ENCODE results near the gene ELFN1. TPM values are rescaled to one million over a fixed set of nuclear protein-coding genes. Genes with fewer than 3 reads are reported as not detected.

The ELFN1 gene
- total and polyA plus RNA-seq, 9 of the 15 experiments (the other 6 are each of a cell fraction or from before 2014, with no cell fraction given) = 0.04 to 0.64 (median 0.18) TPM; not detected in 2

GRCh38 chr7:1729773-1730172 is 59.7 kb downstream of the ELFN1 start:
- ATAC-seq = no peak
- no peak for FAIRE-seq
- H3K4me1 ChIP-seq (replicated peaks in 1 of 2; ENCODE audit: control insufficient read depth in 2 of 2, insufficient read depth in 2 of 2, low read length in 2 of 2) = peaks cover 0 to 19% of the 10 kb centered on the region in 2 experiments; a peak in 1 of 5 replicates
- H3K27ac ChIP-seq (ENCODE audit: extremely low read depth, low read depth, low read length) = no peak overlapping the region
- no peak overlapping the region for H3K4me2 ChIP-seq (ENCODE audit: insufficient read depth, low read length)
- no peak for DNase-seq (ENCODE audit: extremely low read depth in 1 of 4, low spot score in 3 of 4)
- TF ChIP-seq HDAC2 (IDR thresholded peaks at IDR 0.05) (no peak), NR0B1 (IDR thresholded peaks at IDR 0.05; ENCODE audit: partially characterized antibody) (no peak)
- TF ChIP-seq, protein P1, sequence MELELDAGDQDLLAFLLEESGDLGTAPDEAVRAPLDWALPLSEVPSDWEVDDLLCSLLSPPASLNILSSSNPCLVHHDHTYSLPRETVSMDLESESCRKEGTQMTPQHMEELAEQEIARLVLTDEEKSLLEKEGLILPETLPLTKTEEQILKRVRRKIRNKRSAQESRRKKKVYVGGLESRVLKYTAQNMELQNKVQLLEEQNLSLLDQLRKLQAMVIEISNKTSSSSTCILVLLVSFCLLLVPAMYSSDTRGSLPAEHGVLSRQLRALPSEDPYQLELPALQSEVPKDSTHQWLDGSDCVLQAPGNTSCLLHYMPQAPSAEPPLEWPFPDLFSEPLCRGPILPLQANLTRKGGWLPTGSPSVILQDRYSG (tag; conservative IDR thresholded peaks at IDR 0.05; ENCODE audit: low read depth) = no peak
- no peaks in the 10 kb centered on the region for H3K79me2 ChIP-seq (ENCODE audit: control insufficient read depth, insufficient read depth, low read length)
- H3K9me1 ChIP-seq (ENCODE audit: control insufficient read depth, insufficient read depth, low read length) = no peaks in the 10 kb centered on the region
- no peak overlapping the region for H3K4me3 ChIP-seq
- no peaks in the 10 kb centered on the region for H3K9me3 ChIP-seq (replicated peaks; ENCODE audit: control insufficient read depth, insufficient read depth, low read depth, low read length)
- H3K9ac ChIP-seq (ENCODE audit: insufficient read depth in 1 of 2, low read depth in 2 of 2, low read length in 2 of 2) = no peak overlapping the region
- H3K27me3 ChIP-seq (ENCODE audit: control insufficient read depth in 2 of 2, insufficient read depth in 2 of 2, low read length in 2 of 2) = peaks cover 64 to 89% of the 10 kb centered on the region in 2 experiments
- peaks cover 3% of the 10 kb centered on the region; the same call in 1 of the 2 replicates for H4K20me1 ChIP-seq (replicated peaks; ENCODE audit: control insufficient read depth, insufficient read depth, low read length)
- ChIA-PET CTCF (ENCODE audit: low intra/inter-chr PET ratio) (no interaction called here), POLR2A (no interaction called here)
- no peaks in the 10 kb centered on the region for H3K36me3 ChIP-seq (ENCODE audit: control insufficient read depth, insufficient read depth, low read length)
- BruUV-seq (replicated peaks) = no TSS peak
- 9% methylated on average over 16 of the region's 16 CpGs for WGBS (ENCODE audit: insufficient coverage, low coverage, missing lambda C conversion rate)
- H2AFZ ChIP-seq (ENCODE audit: low read depth, low read length) = no peak overlapping the region
- in situ Hi-C loops (cut with MboI) = no loop called here
- intact Hi-C loops (cut with micrococcal nuclease) = no loop called here
